ENCODE data around the gene FAN1. TPM values are rescaled to one million over a fixed set of nuclear protein-coding genes. Genes with fewer than 3 reads are reported as not detected.

FAN1 gene
- total RNA-seq, 6 donors from 2014 or later: 10.2 to 22.0 (median 14.8) TPM

GRCh38 chr15:30905821-30906220 lies 2.1 kb downstream of the FAN1 start:
- no peak overlapping the region for H3K27ac ChIP-seq
- H3K9me3 ChIP-seq: no peaks in the 10 kb centered on the region
- DNase-seq (no peak), ATAC-seq (ENCODE audit: low FRiP score in 2 of 2) (no peak)
- H3K27me3 ChIP-seq: no peaks in the 10 kb centered on the region
- peaks cover 0 to 25% (median 7%) of the 10 kb centered on the region in 4 donors for H3K36me3 ChIP-seq
- no peak overlapping the region for H3K4me3 ChIP-seq
- TF ChIP-seq EP300 (IDR thresholded peaks at IDR 0.05) (no peak), POLR2AphosphoS5 (IDR thresholded peaks at IDR 0.05) (no peak), POLR2A (IDR thresholded peaks at IDR 0.05) (no peak), CTCF (IDR thresholded peaks at IDR 0.05) (no peak)
- peaks cover 4 to 18% (median 8%) of the 10 kb centered on the region in 4 donors for H3K4me1 ChIP-seq
- 88 to 90% methylated on average over 5 of the region's 5 CpGs for WGBS, 2 donors

GRCh38 chr15:30906366-30906765 lies 2.7 kb downstream of the FAN1 start:
- Histone ChIP-seq H3K27ac (no peak overlapping the region), H3K4me1 (peaks cover 4 to 18% (median 8%) of the 10 kb centered on the region in 4 donors), H3K27me3 (no peaks in the 10 kb centered on the region), H3K36me3 (peaks cover 0 to 29% (median 7%) of the 10 kb centered on the region in 4 donors), H3K4me3 (no peak overlapping the region), H3K9me3 (no peaks in the 10 kb centered on the region)
- no peak for DNase-seq
- no peak for ATAC-seq (ENCODE audit: low FRiP score in 2 of 2)
- 78 to 92% methylated on average over 4 of the region's 4 CpGs for WGBS, 2 donors
- no peak for TF ChIP-seq CTCF (IDR thresholded peaks at IDR 0.05)
- TF ChIP-seq POLR2AphosphoS5 (IDR thresholded peaks at IDR 0.05): no peak
- no peak for TF ChIP-seq EP300 (IDR thresholded peaks at IDR 0.05)
- no peak for TF ChIP-seq POLR2A (IDR thresholded peaks at IDR 0.05)

GRCh38 chr15:30913761-30914160 lies 10.0 kb downstream of the FAN1 start:
- H3K4me3 ChIP-seq: no peak overlapping the region
- ATAC-seq (ENCODE audit: low FRiP score in 2 of 2): no peak
- DNase-seq: no peak
- H3K4me1 ChIP-seq: no peaks in the 10 kb centered on the region
- H3K9me3 ChIP-seq: no peaks in the 10 kb centered on the region
- no peak for TF ChIP-seq POLR2A (IDR thresholded peaks at IDR 0.05)
- no peak for TF ChIP-seq EP300 (IDR thresholded peaks at IDR 0.05)
- TF ChIP-seq POLR2AphosphoS5 (IDR thresholded peaks at IDR 0.05): no peak
- no peak for TF ChIP-seq CTCF (IDR thresholded peaks at IDR 0.05)
- H3K27ac ChIP-seq: no peak overlapping the region
- peaks cover 0 to 76% (median 36%) of the 10 kb centered on the region in 4 donors for H3K36me3 ChIP-seq
- no peaks in the 10 kb centered on the region for H3K27me3 ChIP-seq
- 95 to 96% methylated on average over 9 of the region's 9 CpGs for WGBS, 2 donors

GRCh38 chr15:30917013-30917412 lies 13.3 kb downstream of the FAN1 start:
- DNase-seq (no peak), ATAC-seq (ENCODE audit: low FRiP score in 2 of 2) (no peak)
- Histone ChIP-seq H3K27me3 (no peaks in the 10 kb centered on the region), H3K4me1 (no peaks in the 10 kb centered on the region), H3K36me3 (peaks cover 0 to 75% (median 47%) of the 10 kb centered on the region in 4 donors), H3K4me3 (no peak overlapping the region), H3K27ac (no peak overlapping the region), H3K9me3 (no peaks in the 10 kb centered on the region)
- WGBS, 2 donors: 75 to 87% methylated on average over 6 of the region's 6 CpGs
- TF ChIP-seq CTCF (IDR thresholded peaks at IDR 0.05) (no peak), POLR2A (IDR thresholded peaks at IDR 0.05) (no peak), EP300 (IDR thresholded peaks at IDR 0.05) (no peak), POLR2AphosphoS5 (IDR thresholded peaks at IDR 0.05) (no peak)

GRCh38 chr15:30917675-30918074 lies 14.0 kb downstream of the FAN1 start:
- WGBS, 2 donors: 83 to 97% methylated on average over 1 of the region's 1 CpG
- Histone ChIP-seq H3K4me3 (no peak overlapping the region), H3K9me3 (no peaks in the 10 kb centered on the region), H3K4me1 (no peaks in the 10 kb centered on the region), H3K27ac (no peak overlapping the region), H3K36me3 (peaks cover 0 to 75% (median 48%) of the 10 kb centered on the region in 4 donors), H3K27me3 (no peaks in the 10 kb centered on the region)
- TF ChIP-seq EP300 (IDR thresholded peaks at IDR 0.05) (no peak), CTCF (IDR thresholded peaks at IDR 0.05) (no peak), POLR2A (IDR thresholded peaks at IDR 0.05) (no peak), POLR2AphosphoS5 (IDR thresholded peaks at IDR 0.05) (no peak)
- no peak for DNase-seq
- no peak for ATAC-seq (ENCODE audit: low FRiP score in 2 of 2)

Data from upper lobe of left lung (tissue), 6 donors.